ENCODE measurements around the gene C14orf132.

Gene C14orf132

GRCh38 chr14:96050482-96050881 is 11.3 kb downstream of the C14orf132 start:
- Histone ChIP-seq H3K27ac (no peak overlapping the region), H3K36me3 (ENCODE audit: insufficient read depth) (no peaks in the 10 kb centered on the region), H3K9ac (no peak overlapping the region), H3K4me3 (IDR thresholded peaks at IDR 0.05; ENCODE audit: insufficient read depth, low read depth, low read length) (no peak overlapping the region), H4K20me1 (ENCODE audit: insufficient read depth) (no peaks in the 10 kb centered on the region), H2AFZ (ENCODE audit: low read depth) (no peak overlapping the region), H3K79me2 (ENCODE audit: insufficient read depth, low read depth) (no peaks in the 10 kb centered on the region), H3K4me2 (no peak overlapping the region), H3K4me1 (ENCODE audit: low read depth, poor library complexity, severe bottlenecking) (no peaks in the 10 kb centered on the region), H3K27me3 (ENCODE audit: insufficient read depth, low read depth) (no peaks in the 10 kb centered on the region)
- TF ChIP-seq, protein P1, sequence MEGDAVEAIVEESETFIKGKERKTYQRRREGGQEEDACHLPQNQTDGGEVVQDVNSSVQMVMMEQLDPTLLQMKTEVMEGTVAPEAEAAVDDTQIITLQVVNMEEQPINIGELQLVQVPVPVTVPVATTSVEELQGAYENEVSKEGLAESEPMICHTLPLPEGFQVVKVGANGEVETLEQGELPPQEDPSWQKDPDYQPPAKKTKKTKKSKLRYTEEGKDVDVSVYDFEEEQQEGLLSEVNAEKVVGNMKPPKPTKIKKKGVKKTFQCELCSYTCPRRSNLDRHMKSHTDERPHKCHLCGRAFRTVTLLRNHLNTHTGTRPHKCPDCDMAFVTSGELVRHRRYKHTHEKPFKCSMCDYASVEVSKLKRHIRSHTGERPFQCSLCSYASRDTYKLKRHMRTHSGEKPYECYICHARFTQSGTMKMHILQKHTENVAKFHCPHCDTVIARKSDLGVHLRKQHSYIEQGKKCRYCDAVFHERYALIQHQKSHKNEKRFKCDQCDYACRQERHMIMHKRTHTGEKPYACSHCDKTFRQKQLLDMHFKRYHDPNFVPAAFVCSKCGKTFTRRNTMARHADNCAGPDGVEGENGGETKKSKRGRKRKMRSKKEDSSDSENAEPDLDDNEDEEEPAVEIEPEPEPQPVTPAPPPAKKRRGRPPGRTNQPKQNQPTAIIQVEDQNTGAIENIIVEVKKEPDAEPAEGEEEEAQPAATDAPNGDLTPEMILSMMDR (conservative IDR thresholded peaks at IDR 0.05; ENCODE audit: low read depth, low read length) = no peak

- TF ChIP-seq, protein P1 (conservative IDR thresholded peaks at IDR 0.05; ENCODE audit: low read depth, low read length) = no peak
- Histone ChIP-seq H3K4me2 (no peak overlapping the region), H3K27me3 (ENCODE audit: insufficient read depth, low read depth) (no peaks in the 10 kb centered on the region), H3K79me2 (ENCODE audit: insufficient read depth, low read depth) (no peaks in the 10 kb centered on the region), H3K4me3 (IDR thresholded peaks at IDR 0.05; ENCODE audit: insufficient read depth, low read depth, low read length) (no peak overlapping the region), H3K27ac (no peak overlapping the region), H3K36me3 (ENCODE audit: insufficient read depth) (no peaks in the 10 kb centered on the region), H3K4me1 (ENCODE audit: low read depth, poor library complexity, severe bottlenecking) (no peaks in the 10 kb centered on the region), H3K9ac (no peak overlapping the region), H2AFZ (ENCODE audit: low read depth) (no peak overlapping the region), H4K20me1 (ENCODE audit: insufficient read depth) (no peaks in the 10 kb centered on the region)
Measured at GRCh38 chr14:96051231-96051630, 12.1 kb downstream of the C14orf132 start.

- Histone ChIP-seq H3K79me2 (ENCODE audit: insufficient read depth, low read depth) (no peaks in the 10 kb centered on the region), H3K4me1 (ENCODE audit: low read depth, poor library complexity, severe bottlenecking) (no peaks in the 10 kb centered on the region), H3K36me3 (ENCODE audit: insufficient read depth) (no peaks in the 10 kb centered on the region), H3K27ac (no peak overlapping the region), H3K4me2 (no peak overlapping the region), H3K27me3 (ENCODE audit: insufficient read depth, low read depth) (no peaks in the 10 kb centered on the region), H4K20me1 (ENCODE audit: insufficient read depth) (no peaks in the 10 kb centered on the region), H2AFZ (ENCODE audit: low read depth) (no peak overlapping the region), H3K4me3 (IDR thresholded peaks at IDR 0.05; ENCODE audit: insufficient read depth, low read depth, low read length) (no peak overlapping the region), H3K9ac (no peak overlapping the region)
- TF ChIP-seq, protein P1 (conservative IDR thresholded peaks at IDR 0.05; ENCODE audit: low read depth, low read length) = no peak
Measured at GRCh38 chr14:96051642-96052540, 12.7 kb downstream of the C14orf132 start.

- H3K36me3 ChIP-seq (ENCODE audit: insufficient read depth) = no peaks in the 10 kb centered on the region
- no peak overlapping the region for H3K4me2 ChIP-seq
- H4K20me1 ChIP-seq (ENCODE audit: insufficient read depth) = no peaks in the 10 kb centered on the region
- H3K27me3 ChIP-seq (ENCODE audit: insufficient read depth, low read depth) = no peaks in the 10 kb centered on the region
- no peak overlapping the region for H3K27ac ChIP-seq
- no peaks in the 10 kb centered on the region for H3K79me2 ChIP-seq (ENCODE audit: insufficient read depth, low read depth)
- no peak overlapping the region for H3K9ac ChIP-seq
- no peak overlapping the region for H2AFZ ChIP-seq (ENCODE audit: low read depth)
- H3K4me1 ChIP-seq (ENCODE audit: low read depth, poor library complexity, severe bottlenecking) = no peaks in the 10 kb centered on the region
- TF ChIP-seq, protein P1 (conservative IDR thresholded peaks at IDR 0.05; ENCODE audit: low read depth, low read length) = no peak
- no peak overlapping the region for H3K4me3 ChIP-seq (IDR thresholded peaks at IDR 0.05; ENCODE audit: insufficient read depth, low read depth, low read length)
Measured at GRCh38 chr14:96052541-96053247, 13.5 kb downstream of the C14orf132 start.

Measured in KMS-11 (cell line).